GM20431 (cell line): ENCODE results near the gene PIM3.
"Not testable (repeated sequence)": the region's sequence is repeated elsewhere in the genome, so short reads cannot be mapped to it uniquely, and the experiment has no call there.

Experiments used
- in situ Hi-C: fragments of 300-500 bp; cut with MseI, MboI; formaldehyde crosslinking; loops from one replicate; pipeline ENCODE4 v1.15.0; 2020; ENCODE audit warnings: low sequenced_read_pairs; ENCODE audit not compliant: unreplicated experiment

The PIM3 gene

DNA sequence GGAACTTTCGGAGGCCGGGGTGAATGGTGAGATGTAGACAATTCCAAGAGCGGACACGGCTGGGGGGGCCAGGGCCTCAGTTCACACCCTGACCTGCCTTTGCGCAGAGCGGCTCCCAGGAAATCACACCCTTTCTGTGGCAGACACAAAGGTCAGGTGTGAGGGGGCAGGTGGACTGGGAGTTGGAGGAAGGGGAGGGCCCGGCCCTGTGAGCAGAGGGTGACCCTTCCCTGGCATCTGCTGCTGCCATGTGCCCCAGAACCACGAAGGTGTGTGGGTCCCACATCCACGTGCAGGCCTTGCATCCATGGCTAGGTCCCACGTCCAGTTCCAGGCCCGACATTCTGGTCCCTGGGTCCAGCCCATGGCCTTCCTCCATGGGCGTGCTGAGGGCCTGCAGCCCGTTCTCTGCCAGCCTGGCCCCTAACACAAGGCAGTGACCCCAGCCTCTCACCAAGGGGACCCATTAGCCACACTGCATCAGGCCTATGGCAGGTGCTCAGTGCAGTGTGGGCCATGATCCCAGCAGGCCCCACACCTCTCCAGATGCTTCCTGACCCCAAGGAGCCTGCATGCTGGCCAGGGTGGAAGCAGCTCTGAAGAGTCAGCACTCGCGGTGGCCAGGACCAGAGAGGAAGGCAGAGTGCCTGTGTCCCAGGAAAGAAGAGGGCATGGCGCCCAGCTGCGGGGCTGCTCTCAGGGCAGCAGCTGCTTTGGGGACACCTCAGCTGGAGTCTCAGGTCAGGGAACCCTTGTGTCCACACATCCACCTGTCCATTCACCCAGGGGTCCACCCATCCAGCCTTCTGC lies 18.9 kb upstream of the PIM3 start:
- in situ Hi-C loops = no loop called here

- in situ Hi-C loops = no loop called here
Measured at GRCh38 chr22:49942565-49943404, 17.8 kb upstream of the PIM3 start.

DNA sequence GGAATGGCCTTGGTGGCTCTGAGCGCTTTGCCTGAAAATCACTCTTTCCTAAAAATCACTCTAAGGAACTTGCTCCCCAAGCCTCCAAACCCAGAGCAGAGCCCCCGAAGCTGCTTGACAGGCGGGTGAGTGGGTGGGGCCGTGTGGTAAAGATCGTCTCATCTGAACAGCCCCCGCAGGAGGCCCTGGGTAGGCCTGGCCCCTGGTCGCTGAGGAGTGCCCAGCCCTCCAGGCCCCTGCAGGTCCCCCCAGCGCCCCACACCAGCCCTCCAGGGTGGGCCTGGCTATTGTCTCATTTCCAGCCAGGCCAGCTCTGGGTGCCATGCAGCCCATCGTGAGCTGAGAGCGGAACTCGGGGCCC lies 17.2 kb upstream of the PIM3 start:
- in situ Hi-C loops = no loop called here

DNA sequence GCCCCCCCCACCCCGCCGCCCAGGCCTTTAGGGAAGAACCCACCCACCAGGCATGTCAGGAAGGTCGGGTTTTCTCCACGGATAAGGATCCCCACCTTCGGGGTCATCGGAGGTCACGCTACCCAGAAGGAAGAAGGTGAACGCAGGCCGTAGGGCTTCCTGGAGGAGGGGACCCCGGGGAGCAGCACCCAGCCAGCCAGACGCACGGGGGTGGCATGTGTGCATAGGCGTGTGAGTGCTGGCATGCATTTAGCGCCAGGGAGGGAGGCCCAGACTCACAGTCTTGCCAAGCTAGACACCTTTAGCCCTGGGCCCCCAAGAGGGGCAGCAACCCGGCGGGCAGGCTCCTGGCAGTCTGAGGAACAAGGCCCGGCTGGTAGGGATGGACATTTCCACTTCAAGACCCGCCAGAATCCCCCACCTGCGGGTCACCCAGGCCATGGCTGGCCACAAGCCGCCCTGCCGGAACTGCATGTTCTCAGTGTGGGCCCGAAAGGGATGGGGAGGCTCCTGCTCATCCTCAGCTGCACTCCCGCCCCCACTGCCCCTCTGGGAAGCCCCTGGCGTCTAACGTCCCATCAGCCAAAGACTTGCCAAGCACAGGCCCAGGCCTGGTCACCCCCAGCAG lies 16.7 kb upstream of the PIM3 start:
- in situ Hi-C loops = no loop called here

- in situ Hi-C loops = no loop called here
Measured at GRCh38 chr22:49944399-49944891, 16.1 kb upstream of the PIM3 start.

DNA sequence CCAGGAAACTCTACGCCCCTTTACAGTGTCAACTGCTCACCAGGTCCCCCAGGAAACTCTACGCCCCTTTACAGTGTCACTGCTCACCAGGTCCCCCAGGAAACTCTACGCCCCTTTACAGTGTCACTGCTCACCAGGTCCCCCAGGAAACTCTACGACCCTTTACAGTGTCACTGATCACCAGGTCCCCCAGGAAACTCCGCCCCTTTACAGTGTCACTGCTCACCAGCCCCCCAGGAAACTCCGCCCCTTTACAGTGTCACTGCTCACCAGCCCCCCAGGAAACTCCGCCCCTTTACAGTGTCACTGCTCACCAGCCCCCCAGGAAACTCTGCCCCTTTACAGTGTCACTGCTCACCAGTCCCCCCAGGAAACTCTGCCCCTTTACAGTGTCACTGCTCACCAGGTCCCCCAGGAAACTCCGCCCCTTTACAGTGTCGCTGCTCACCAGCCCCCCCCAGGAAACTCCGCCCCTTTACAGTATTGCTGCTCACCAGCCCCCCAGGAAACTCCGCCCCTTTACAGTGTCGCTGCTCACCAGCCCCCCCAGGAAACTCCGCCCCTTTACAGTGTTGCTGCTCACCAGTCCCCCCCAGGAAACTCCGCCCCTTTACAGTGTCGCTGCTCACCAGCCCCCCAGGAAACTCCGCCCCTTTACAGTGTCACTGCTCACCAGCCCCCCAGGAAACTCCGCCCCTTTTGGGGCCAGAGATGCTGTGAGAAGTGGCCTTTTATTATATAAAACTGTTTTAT lies 15.4 kb upstream of the PIM3 start:
- in situ Hi-C loops = not testable (repeated sequence)

- in situ Hi-C loops = no loop called here
Measured at GRCh38 chr22:49946612-49947295, 13.8 kb upstream of the PIM3 start.

DNA sequence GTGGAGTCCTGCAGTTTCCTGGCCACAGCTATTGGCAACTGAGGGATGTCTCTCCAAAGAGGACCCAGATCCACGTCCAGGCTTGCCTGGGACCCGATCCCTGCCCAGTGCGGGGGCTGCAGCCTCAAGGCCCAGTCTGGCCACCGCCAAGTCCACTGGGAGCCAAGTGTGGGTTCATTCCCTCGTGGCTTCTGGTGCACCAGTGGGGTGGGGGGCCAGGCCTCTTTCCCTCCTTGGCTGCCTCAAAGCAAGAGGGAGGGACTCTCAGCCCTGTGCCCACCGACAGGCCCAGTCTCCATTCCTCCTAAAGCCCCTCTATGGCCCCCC lies 13.3 kb upstream of the PIM3 start:
- in situ Hi-C loops = no loop called here

DNA sequence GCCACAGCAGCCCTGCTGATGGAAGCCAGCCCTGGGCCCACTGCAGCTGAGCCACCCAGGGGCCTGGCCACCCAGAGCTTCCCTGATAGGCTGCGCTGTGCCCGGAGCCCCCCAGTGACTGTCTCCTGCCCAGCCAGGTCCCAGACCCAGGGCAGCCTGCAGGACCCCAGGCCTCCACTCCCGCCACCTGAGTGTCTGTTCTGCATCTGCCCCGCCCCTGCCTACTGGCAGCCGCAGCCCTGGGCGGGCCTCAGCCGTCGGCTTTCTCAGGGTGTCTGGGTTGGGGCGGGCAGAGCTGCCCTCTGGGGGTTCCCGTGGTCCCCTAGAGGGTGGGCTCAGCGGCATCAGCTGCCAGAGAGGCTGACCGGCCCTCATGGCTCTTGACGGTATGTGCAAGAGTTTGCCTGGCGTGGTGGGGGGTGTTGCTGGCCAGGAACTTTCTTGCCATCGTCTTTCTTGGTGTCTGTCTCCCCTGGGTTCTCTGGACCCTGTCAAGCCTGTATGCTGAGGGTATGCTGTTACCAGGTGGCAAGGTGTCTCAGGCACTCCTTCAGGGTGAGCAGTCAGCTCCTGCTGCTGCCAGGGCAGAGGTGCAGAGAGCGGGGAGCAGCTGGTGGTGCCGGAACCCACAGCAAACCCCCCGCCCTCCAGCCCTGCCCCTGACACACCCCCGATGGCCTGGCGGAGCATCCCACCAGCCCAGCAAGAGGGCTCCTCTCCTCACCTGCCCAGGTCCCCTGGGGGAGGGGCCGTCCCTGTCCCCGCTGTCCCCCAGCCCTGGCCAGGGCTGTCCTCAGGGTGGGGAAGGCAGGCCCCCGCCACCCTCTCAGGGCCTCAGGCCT lies 12.2 kb upstream of the PIM3 start:
- in situ Hi-C loops = no loop called here

GRCh38 chr22:49948958-49949913 lies 11.3 kb upstream of the PIM3 start:
- in situ Hi-C loops = no loop called here

DNA sequence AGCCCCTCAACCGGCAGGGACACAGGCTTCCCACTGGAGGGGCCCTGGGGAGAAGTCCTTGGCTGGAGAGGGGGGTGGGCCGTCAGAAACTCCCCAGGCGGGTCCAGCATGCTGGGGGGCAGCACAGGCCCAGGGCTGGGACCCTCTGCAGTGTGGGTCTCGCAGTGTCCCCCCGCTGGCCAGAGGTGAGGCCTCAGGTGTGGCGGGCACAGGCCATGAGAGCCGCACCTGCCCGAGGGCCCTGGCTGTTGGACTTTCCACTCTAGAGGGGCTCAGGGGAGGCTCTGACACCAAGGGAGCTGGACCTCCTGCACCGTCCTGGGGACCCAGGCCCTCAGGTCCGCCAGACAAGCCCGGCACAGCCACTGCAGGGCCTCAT lies 10.7 kb upstream of the PIM3 start:
- in situ Hi-C loops = no loop called here

GRCh38 chr22:49950396-49950994 lies 10.1 kb upstream of the PIM3 start:
- in situ Hi-C loops = no loop called here

GRCh38 chr22:49951000-49951677 lies 9.4 kb upstream of the PIM3 start:
- in situ Hi-C loops = no loop called here

- in situ Hi-C loops = no loop called here
Measured at GRCh38 chr22:49951678-49951985, 8.9 kb upstream of the PIM3 start.

DNA sequence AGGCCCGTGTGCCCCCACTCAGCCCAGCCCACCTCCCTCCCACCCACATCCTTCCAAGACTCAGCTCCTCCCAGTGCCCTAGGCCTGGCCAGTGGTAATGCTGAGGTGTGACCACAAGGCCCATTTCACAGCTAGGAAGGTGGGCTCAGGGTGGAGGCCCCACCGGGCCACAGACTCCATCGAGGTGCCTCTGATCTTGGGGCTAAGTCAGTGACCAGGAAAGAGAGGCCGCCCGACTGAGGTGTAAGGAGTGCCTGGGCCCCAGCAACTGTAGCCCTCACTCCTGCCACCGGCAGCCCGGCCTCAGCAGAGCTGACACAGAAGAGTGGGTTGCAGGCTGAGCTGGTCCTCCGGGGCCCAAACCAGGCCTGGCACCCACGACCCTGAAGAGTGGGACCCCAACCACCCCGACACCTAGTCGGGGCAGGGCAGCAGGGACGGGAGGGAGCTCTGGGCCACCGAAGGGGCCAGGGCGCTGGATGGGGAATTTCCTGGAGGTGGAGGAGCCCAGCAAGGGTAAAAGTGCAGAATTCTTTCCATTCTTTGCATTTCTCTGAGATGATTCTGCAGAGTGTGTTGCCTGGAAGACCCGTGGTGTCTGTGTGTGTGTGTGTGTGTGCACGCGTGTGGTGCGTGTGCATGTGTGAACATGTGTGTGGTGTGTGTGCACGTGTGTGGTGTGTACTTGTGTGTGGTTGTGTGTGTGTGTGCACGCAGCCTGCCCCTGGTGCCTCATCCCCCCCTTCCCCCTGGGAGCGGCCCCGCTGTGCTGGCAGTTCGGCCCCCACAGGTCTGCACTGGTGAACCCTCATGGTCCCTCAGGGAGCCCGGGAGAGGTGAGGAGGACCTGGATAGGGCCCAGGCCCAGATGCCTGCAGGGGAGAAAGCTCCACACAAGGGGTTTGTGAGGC lies 8.3 kb upstream of the PIM3 start:
- in situ Hi-C loops = no loop called here

- in situ Hi-C loops = no loop called here
Measured at GRCh38 chr22:49953027-49953679, 7.4 kb upstream of the PIM3 start.
